ENCODE results near the gene TRAFD1. TPM values are rescaled to one million over a fixed set of nuclear protein-coding genes. Genes with fewer than 3 reads are reported as not detected.

The TRAFD1 gene
- total RNA-seq, 2 donors from 2014 or later, result 25.2 to 28.9 TPM

DNA sequence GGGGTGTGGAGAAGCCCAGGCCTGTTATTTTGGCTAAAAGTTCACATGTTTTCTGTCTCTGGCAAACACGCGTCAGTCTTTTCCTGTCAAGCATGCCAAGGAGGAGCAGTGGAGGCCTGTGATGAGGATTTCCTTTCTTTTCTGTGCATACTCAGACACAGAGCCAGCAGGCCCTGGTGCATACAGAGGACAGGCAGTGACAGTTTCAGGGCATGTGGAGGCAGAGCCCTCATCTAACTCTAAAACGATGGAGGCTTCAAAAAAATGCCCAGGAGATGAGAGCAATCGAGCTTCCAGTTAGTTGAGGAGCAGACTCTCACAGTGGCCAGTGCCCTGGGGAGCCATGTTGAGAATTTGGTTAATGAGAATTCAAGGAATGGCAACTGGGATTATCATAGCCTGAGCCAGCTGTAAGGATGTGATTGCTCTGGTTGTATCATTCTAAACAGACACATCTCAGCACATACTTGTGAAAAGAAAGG, 66.5 kb downstream of the TRAFD1 start:
- no peak for TF ChIP-seq CTCF (conservative IDR thresholded peaks at IDR 0.05)
- H3K27ac ChIP-seq (ENCODE audit: low read depth, low read length), result no peak overlapping the region
- DNase-seq, result no peak
- H3K27me3 Mint-ChIP-seq (ENCODE audit: insufficient read depth), result no peaks in the 10 kb centered on the region
- H3K27ac Mint-ChIP-seq, result peak overlapping the region; percentile 69
- WGBS, 2 experiments (ENCODE audit: insufficient coverage in 1 of 2, insufficient read length in 1 of 2), result 86 to 90% methylated on average over 2 to 4 of the region's 4 CpGs
- H3K9ac ChIP-seq (ENCODE audit: extremely low read depth, low read length, poor library complexity, severe bottlenecking), result no peak overlapping the region
- no peaks in the 10 kb centered on the region for H3K27me3 ChIP-seq (ENCODE audit: control insufficient read depth, insufficient read depth, low read length, poor library complexity, severe bottlenecking)
- H3K9me3 ChIP-seq (ENCODE audit: control insufficient read depth, low read length), result no peaks in the 10 kb centered on the region
- no peaks in the 10 kb centered on the region for H3K9me3 Mint-ChIP-seq
- H3K4me3 ChIP-seq (ENCODE audit: low read length), result no peak overlapping the region
- H3K4me1 Mint-ChIP-seq, result peaks cover 20% of the 10 kb centered on the region
- H3K4me1 ChIP-seq (ENCODE audit: control insufficient read depth, insufficient read depth, low read length), result peaks cover 13% of the 10 kb centered on the region
- peaks cover 45% of the 10 kb centered on the region for H3K36me3 ChIP-seq (ENCODE audit: control insufficient read depth, insufficient read depth, low read length)
- peaks cover 61% of the 10 kb centered on the region for H3K36me3 Mint-ChIP-seq (ENCODE audit: low read depth)
- H3K4me3 Mint-ChIP-seq, result no peak overlapping the region

DNA sequence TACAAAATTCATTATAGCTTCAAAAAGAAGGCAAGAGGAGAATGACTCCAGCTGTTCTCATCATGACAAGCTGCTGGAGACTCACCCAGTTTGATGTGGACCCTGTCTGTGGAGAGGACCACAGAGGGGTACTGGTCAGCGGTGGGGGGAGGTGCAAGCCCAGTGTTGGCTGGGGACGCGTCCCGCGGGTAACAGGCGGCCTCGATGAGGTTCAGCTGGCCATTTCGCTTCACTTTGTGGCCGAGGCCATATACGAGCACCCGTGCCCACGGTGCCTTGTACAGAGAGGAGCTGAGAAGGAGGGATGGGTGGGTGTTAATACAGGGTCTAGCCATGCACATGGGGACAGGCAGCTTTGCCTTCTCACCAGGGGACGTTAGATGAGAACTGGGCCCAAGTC, 67.1 kb downstream of the TRAFD1 start:
- 95% methylated on average over 10 to 13 of the region's 13 CpGs for WGBS, 2 experiments (ENCODE audit: insufficient coverage in 1 of 2, insufficient read length in 1 of 2)
- H3K4me3 Mint-ChIP-seq, result no peak overlapping the region

GRCh38 chr12:112194601-112195247, 69.4 kb downstream of the TRAFD1 start:
- peaks cover 60% of the 10 kb centered on the region for H3K36me3 Mint-ChIP-seq (ENCODE audit: low read depth)
- TF ChIP-seq CTCF (conservative IDR thresholded peaks at IDR 0.05), result no peak
- no peak overlapping the region for H3K4me3 ChIP-seq (ENCODE audit: low read length)
- no peaks in the 10 kb centered on the region for H3K27me3 ChIP-seq (ENCODE audit: control insufficient read depth, insufficient read depth, low read length, poor library complexity, severe bottlenecking)
- no peaks in the 10 kb centered on the region for H3K27me3 Mint-ChIP-seq (ENCODE audit: insufficient read depth)
- H3K9me3 ChIP-seq (ENCODE audit: control insufficient read depth, low read length), result no peaks in the 10 kb centered on the region
- no peaks in the 10 kb centered on the region for H3K9me3 Mint-ChIP-seq
- peaks cover 23% of the 10 kb centered on the region for H3K4me1 Mint-ChIP-seq
- H3K9ac ChIP-seq (ENCODE audit: extremely low read depth, low read length, poor library complexity, severe bottlenecking), result no peak overlapping the region
- H3K4me3 Mint-ChIP-seq, result no peak overlapping the region
- no peak overlapping the region for H3K27ac Mint-ChIP-seq
- H3K36me3 ChIP-seq (ENCODE audit: control insufficient read depth, insufficient read depth, low read length), result peaks cover 52% of the 10 kb centered on the region
- no peak for DNase-seq
- H3K4me1 ChIP-seq (ENCODE audit: control insufficient read depth, insufficient read depth, low read length), result peaks cover 13% of the 10 kb centered on the region
- no peak overlapping the region for H3K27ac ChIP-seq (ENCODE audit: low read depth, low read length)
- 92 to 97% methylated on average over 18 to 20 of the region's 20 CpGs for WGBS, 2 experiments (ENCODE audit: insufficient coverage in 1 of 2, insufficient read length in 1 of 2)

More for the DNA sequence above, 67.1 kb downstream of the TRAFD1 start:
- peaks cover 20% of the 10 kb centered on the region for H3K4me1 Mint-ChIP-seq
- Histone ChIP-seq H3K36me3 (ENCODE audit: control insufficient read depth, insufficient read depth, low read length) (peaks cover 45% of the 10 kb centered on the region), H3K9me3 (ENCODE audit: control insufficient read depth, low read length) (no peaks in the 10 kb centered on the region), H3K9ac (ENCODE audit: extremely low read depth, low read length, poor library complexity, severe bottlenecking) (no peak overlapping the region), H3K27ac (ENCODE audit: low read depth, low read length) (no peak overlapping the region), H3K27me3 (ENCODE audit: control insufficient read depth, insufficient read depth, low read length, poor library complexity, severe bottlenecking) (no peaks in the 10 kb centered on the region), H3K4me3 (ENCODE audit: low read length) (no peak overlapping the region), H3K4me1 (ENCODE audit: control insufficient read depth, insufficient read depth, low read length) (peaks cover 13% of the 10 kb centered on the region)
- no peaks in the 10 kb centered on the region for H3K27me3 Mint-ChIP-seq (ENCODE audit: insufficient read depth)
- H3K9me3 Mint-ChIP-seq, result no peaks in the 10 kb centered on the region
- H3K27ac Mint-ChIP-seq, result no peak overlapping the region
- no peak for TF ChIP-seq CTCF (conservative IDR thresholded peaks at IDR 0.05)
- no peak for DNase-seq
- peaks cover 61% of the 10 kb centered on the region for H3K36me3 Mint-ChIP-seq (ENCODE audit: low read depth)

All from endodermal cell (in vitro differentiated cells).